IPS DF 19.7 (cell line): Measurements from ENCODE around the gene FAM43A.

Experiments used
- DNase-seq: peaks from one replicate; pipeline ENCODE4 v3.0.0-alpha.2; 2013; ENCODE audit warnings: low read depth, low spot score

Gene FAM43A

GRCh38 chr3:194705761-194706160, 20.1 kb downstream of the FAM43A start:
- DNase-seq: no peak

GRCh38 chr3:194707147-194707540, 21.5 kb downstream of the FAM43A start:
- no peak for DNase-seq

- no peak for DNase-seq
Measured at GRCh38 chr3:194711286-194711685, 25.6 kb downstream of the FAM43A start.

- no peak for DNase-seq
Measured at GRCh38 chr3:194711913-194712312, 26.2 kb downstream of the FAM43A start.

GRCh38 chr3:194713299-194714136, 27.8 kb downstream of the FAM43A start:
- DNase-seq: no peak

GRCh38 chr3:194714137-194714455, 28.4 kb downstream of the FAM43A start:
- DNase-seq: no peak

- DNase-seq: no peak
Measured at GRCh38 chr3:194714564-194714963, 28.9 kb downstream of the FAM43A start.

- DNase-seq: no peak
Measured at GRCh38 chr3:194715022-194715800, 29.5 kb downstream of the FAM43A start.

GRCh38 chr3:194718079-194718478, 32.4 kb downstream of the FAM43A start:
- no peak for DNase-seq

- no peak for DNase-seq
Measured at GRCh38 chr3:194720048-194720447, 34.4 kb downstream of the FAM43A start.

GRCh38 chr3:194723846-194724618, 38.3 kb downstream of the FAM43A start:
- no peak for DNase-seq

GRCh38 chr3:194725346-194725745, 39.7 kb downstream of the FAM43A start:
- no peak for DNase-seq

- DNase-seq: no peak
Measured at GRCh38 chr3:194727435-194728128, 41.9 kb downstream of the FAM43A start.

GRCh38 chr3:194728986-194729385, 43.3 kb downstream of the FAM43A start:
- DNase-seq: no peak

GRCh38 chr3:194730365-194730764, 44.7 kb downstream of the FAM43A start:
- no peak for DNase-seq

- no peak for DNase-seq
Measured at GRCh38 chr3:194731506-194732073, 45.9 kb downstream of the FAM43A start.

GRCh38 chr3:194732617-194733016, 46.9 kb downstream of the FAM43A start:
- no peak for DNase-seq

- DNase-seq: no peak
Measured at GRCh38 chr3:194736277-194736895, 50.7 kb downstream of the FAM43A start.

- no peak for DNase-seq
Measured at GRCh38 chr3:194736896-194737600, 51.4 kb downstream of the FAM43A start.
